NT2/D1 (cell line): ENCODE measurements around the gene ATP5PO.

ENCODE experiments used
- DNase-seq: peaks from one replicate; pipeline ENCODE4 v3.0.0-alpha.2; 2011; ENCODE audit warnings: low read depth, low spot score
- H3K27me3 ChIP-seq: 2 replicates; pipeline ENCODE4 v1.6.0; 2011; ENCODE audit warnings: mild to moderate bottlenecking; ENCODE audit not compliant: insufficient read length, insufficient read depth
- H3K36me3 ChIP-seq: 2 replicates; pipeline ENCODE4 v1.6.1; 2011; ENCODE audit warnings: mild to moderate bottlenecking, low read length, mixed read lengths; ENCODE audit not compliant: insufficient read depth, insufficient read length
- H3K4me1 ChIP-seq: 2 replicates; pipeline ENCODE4 v1.5.1; 2011; ENCODE audit not compliant: insufficient read depth, insufficient read length
- H3K4me3 ChIP-seq: 2 replicates; pipeline ENCODE4 v1.5.1; 2011; ENCODE audit warnings: low read depth; ENCODE audit not compliant: insufficient read length
- H3K9ac ChIP-seq: 2 replicates; pipeline ENCODE4 v1.6.0; 2011; ENCODE audit warnings: low read depth; ENCODE audit not compliant: insufficient read length
- H3K9me3 ChIP-seq: 2 replicates; pipeline ENCODE4 v1.5.1; 2011; ENCODE audit warnings: mild to moderate bottlenecking, low read length; ENCODE audit not compliant: insufficient read depth
- SUZ12 ChIP-seq: IDR thresholded peaks from 2 replicates; pipeline ENCODE4 v1.6.1; 2011; ENCODE audit not compliant: insufficient read length, insufficient read depth; ENCODE audit errors: extremely low read depth
- YY1 ChIP-seq: IDR thresholded peaks from 2 replicates; pipeline ENCODE4 v1.6.1; 2011; ENCODE audit not compliant: insufficient read length, insufficient read depth
- ZNF274 ChIP-seq: IDR thresholded peaks from 2 replicates; pipeline ENCODE4 v1.6.1; 2011; ENCODE audit warnings: mild to moderate bottlenecking, low read depth, low read length

The ATP5PO gene

DNA sequence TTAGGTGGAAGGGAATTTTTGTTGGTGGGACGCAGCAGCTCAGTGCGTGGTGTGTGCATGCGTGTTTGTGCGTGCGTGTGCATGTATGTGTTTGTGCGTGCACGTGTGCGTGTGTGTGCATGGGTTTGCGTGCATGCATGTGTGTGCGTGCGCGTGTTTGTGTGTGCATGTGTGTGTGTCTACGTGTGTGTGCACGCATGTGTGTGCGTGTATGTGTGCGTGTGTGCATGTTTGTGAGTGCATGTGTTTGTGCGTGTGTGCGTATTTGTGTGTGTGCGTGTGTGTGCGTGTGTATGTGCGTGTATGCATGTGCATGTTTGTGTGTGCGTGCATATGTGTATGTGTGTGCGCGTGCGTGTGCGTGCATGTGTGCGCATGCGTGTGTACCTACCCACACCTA lies 20.2 kb downstream of the ATP5PO start:
- no peak for DNase-seq
- no peak for TF ChIP-seq YY1
- TF ChIP-seq SUZ12, result no peak
- TF ChIP-seq ZNF274, result no peak
- Histone ChIP-seq H3K27me3 (no peaks in the 10 kb centered on the region), H3K9me3 (no peaks in the 10 kb centered on the region), H3K36me3 (peaks cover 14% of the 10 kb centered on the region), H3K9ac (peak overlapping the region; percentile 62), H3K4me3 (peak overlapping the region; percentile 16), H3K4me1 (peaks cover 14% of the 10 kb centered on the region)

DNA sequence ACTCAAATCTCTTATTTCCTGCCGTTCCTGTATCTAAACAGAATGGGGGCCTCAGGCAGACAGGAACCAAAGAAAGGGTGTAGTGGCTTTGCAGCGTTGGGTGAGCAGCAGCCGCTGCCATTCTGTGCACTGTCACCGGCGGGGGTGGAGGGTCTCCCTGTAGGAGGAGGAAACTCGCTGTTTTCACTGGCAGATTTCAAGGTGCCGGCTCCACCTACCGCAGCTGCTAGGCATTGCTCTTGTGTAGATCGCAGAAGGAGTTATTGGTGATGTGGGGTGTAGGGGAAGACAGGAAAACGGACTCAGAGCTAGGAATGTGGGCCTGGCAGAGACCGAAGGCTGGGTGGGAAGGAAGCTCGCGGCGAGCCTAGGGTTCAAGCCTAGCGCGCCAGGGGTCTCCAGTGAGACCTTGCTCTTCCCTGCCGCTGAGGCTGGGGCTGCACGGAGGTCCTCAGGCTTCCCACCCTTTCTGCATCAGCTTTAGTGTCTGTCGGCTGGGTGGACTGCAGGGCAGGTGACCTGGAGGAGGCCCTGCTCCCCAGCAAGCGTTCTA lies 20.8 kb downstream of the ATP5PO start:
- Histone ChIP-seq H3K27me3 (no peaks in the 10 kb centered on the region), H3K36me3 (peaks cover 8% of the 10 kb centered on the region), H3K9ac (peak overlapping the region; percentile 62), H3K4me1 (peaks cover 14% of the 10 kb centered on the region), H3K4me3 (peak overlapping the region; percentile 16), H3K9me3 (no peaks in the 10 kb centered on the region)
- DNase-seq, result peak; percentile 92
- TF ChIP-seq ZNF274, result no peak

DNA sequence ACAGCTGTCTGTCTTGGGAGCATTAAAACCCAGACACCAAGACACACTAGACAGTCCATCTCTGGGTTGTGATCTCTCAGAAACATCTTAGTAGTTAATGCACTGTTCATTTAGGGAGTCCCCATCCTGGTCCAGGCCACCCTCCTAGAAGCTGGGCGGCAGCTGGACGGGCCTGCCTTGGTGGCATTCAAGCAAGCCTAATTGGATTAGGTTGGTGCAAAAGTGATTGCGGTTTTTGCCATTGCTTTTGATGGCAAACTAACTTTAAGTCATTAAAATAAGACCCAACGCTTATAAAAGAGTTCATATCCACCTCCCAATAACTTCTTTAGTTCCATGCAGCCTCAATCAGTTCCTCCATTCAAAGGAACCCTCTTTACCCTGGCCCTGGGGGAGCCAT lies 21.7 kb downstream of the ATP5PO start:
- H3K9ac ChIP-seq, result no peak overlapping the region
- no peaks in the 10 kb centered on the region for H3K36me3 ChIP-seq
- DNase-seq, result no peak
- peaks cover 14% of the 10 kb centered on the region for H3K4me1 ChIP-seq
- H3K9me3 ChIP-seq, result no peaks in the 10 kb centered on the region
- no peak for TF ChIP-seq YY1
- TF ChIP-seq SUZ12, result no peak
- no peak for TF ChIP-seq ZNF274
- no peak overlapping the region for H3K4me3 ChIP-seq
- H3K27me3 ChIP-seq, result no peaks in the 10 kb centered on the region

DNA sequence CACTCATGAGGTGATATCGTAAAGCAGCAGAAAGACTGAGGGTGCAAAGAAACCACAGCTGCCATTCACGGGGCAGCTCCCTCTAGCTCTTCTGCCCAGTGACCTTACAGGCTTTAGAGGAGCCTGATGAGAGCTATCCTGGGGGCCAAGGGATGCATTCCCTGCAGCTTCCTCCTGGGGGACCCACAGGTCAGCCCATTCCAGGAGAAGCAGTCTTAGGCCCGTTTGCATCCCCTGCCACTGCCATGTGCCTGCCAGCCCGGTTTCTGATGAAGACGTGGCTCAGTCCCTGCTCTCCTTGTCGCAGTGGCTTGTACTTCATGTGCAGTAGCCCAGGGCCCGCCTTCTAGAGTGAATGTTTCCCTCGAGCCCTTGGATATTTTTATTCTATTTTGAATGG lies 22.8 kb downstream of the ATP5PO start:
- Histone ChIP-seq H3K36me3 (no peaks in the 10 kb centered on the region), H3K27me3 (no peaks in the 10 kb centered on the region), H3K9ac (no peak overlapping the region), H3K4me3 (no peak overlapping the region), H3K4me1 (peaks cover 14% of the 10 kb centered on the region), H3K9me3 (no peaks in the 10 kb centered on the region)
- TF ChIP-seq ZNF274 (no peak), YY1 (no peak), SUZ12 (no peak)
- peak; percentile 64 for DNase-seq

GRCh38 chr21:33890187-33890586 lies 25.4 kb downstream of the ATP5PO start:
- Histone ChIP-seq H3K27me3 (no peaks in the 10 kb centered on the region), H3K4me1 (peaks cover 5% of the 10 kb centered on the region), H3K36me3 (no peaks in the 10 kb centered on the region), H3K9ac (no peak overlapping the region), H3K4me3 (no peak overlapping the region), H3K9me3 (no peaks in the 10 kb centered on the region)
- no peak for DNase-seq
- TF ChIP-seq SUZ12 (no peak), YY1 (no peak), ZNF274 (no peak)

GRCh38 chr21:33886321-33886720 lies 29.3 kb downstream of the ATP5PO start:
- H3K9me3 ChIP-seq, result no peaks in the 10 kb centered on the region
- TF ChIP-seq ZNF274, result no peak
- no peak for TF ChIP-seq YY1
- TF ChIP-seq SUZ12, result no peak
- no peaks in the 10 kb centered on the region for H3K36me3 ChIP-seq
- no peaks in the 10 kb centered on the region for H3K27me3 ChIP-seq
- no peaks in the 10 kb centered on the region for H3K4me1 ChIP-seq
- no peak for DNase-seq
- H3K9ac ChIP-seq, result no peak overlapping the region
- H3K4me3 ChIP-seq, result no peak overlapping the region

DNA sequence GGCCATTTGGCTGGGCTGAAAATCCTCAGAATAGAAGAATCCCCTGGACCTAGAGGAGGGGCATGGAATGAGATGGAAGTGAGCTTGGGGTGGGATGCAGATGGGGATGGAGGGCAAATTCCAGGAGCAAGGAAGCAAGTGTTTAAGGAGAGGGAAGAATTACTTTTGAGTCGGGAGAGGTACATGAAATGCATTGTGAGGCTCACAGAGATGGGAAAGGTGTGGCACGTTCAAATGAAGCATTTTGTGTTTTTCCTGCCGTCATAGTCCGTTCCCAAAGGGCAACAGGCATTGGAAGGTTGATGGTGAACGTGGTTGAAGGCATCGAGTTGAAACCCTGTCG lies 30.5 kb downstream of the ATP5PO start:
- DNase-seq, result no peak

More for the DNA sequence above, 30.5 kb downstream of the ATP5PO start:
- no peaks in the 10 kb centered on the region for H3K4me1 ChIP-seq
- H3K27me3 ChIP-seq, result no peaks in the 10 kb centered on the region
- H3K9ac ChIP-seq, result no peak overlapping the region
- H3K36me3 ChIP-seq, result no peaks in the 10 kb centered on the region
- TF ChIP-seq YY1, result no peak
- TF ChIP-seq ZNF274, result no peak
- no peak for TF ChIP-seq SUZ12
- no peaks in the 10 kb centered on the region for H3K9me3 ChIP-seq
- H3K4me3 ChIP-seq, result no peak overlapping the region
